GM12878 (cell line): Measurements from ENCODE around the gene WDR77. TPM values are rescaled to one million over a fixed set of nuclear protein-coding genes. Genes with fewer than 3 reads are reported as not detected.

ENCODE experiments used
- ATAC-seq: fragments of 200-7000 bp; cut with Tn5 transposase; 3 replicates; pipeline ENCODE4 v1.9.1; 2020; ENCODE audit warnings: mild to moderate bottlenecking, moderate library complexity
- BruUV-seq: library from RNA; stranded (reverse); fragments of 400-500 nt; replicated peaks from 2 replicates; lab custom pipeline; 2021; lab: Mats Ljungman, UMichigan
- CTCF ChIA-PET: fragments of 300-600 bp; sonication (Branson Sonifier 250); formaldehyde crosslinking; extraction: SDS; loops from one replicate; lab custom pipeline; 2021; ENCODE audit warnings: inconsistent platforms; lab: Yijun Ruan, JAX
- POLR2A ChIA-PET: fragments of 350-600 bp; formaldehyde crosslinking; extraction: SDS; loops from one replicate; lab custom pipeline; 2021; ENCODE audit warnings: inconsistent platforms; lab: Charles Lee
- RAD21 ChIA-PET: fragments of 300-600 bp; sonication (Branson Sonifier 250); formaldehyde crosslinking; loops from one replicate; lab custom pipeline; 2023; ENCODE audit warnings: antibody characterized with exemption; ENCODE audit not compliant: unreplicated experiment; lab: Charles Lee
- SMC1A ChIA-PET: fragments of 300-600 bp; sonication (Branson Sonifier 250); formaldehyde crosslinking; loops from one replicate; lab custom pipeline; 2023; ENCODE audit not compliant: unreplicated experiment, uncharacterized antibody; lab: Charles Lee
- DNase-seq: peaks from one replicate; pipeline ENCODE4 v3.0.0-alpha.2; 2011; ENCODE audit warnings: low read depth, low spot score
- FAIRE-seq: peaks from 3 replicates; lab custom pipeline; 2011; peaks lifted over from hg19 to GRCh38; lab: Jason Lieb, UNC
- H2AFZ ChIP-seq: 2 replicates; pipeline ENCODE4 v1.6.0; 2011; ENCODE audit warnings: low read depth, low read length, control low read depth; ENCODE audit not compliant: control insufficient read depth
- H3K27ac ChIP-seq: 2 replicates; pipeline ENCODE4 v1.5.1; 2011; ENCODE audit warnings: control low read depth; ENCODE audit not compliant: control insufficient read depth, insufficient read depth
- H3K27me3 ChIP-seq, 2 experiments: replicated peaks in 1 of 2; 2 replicates each; pipeline versions ENCODE4 v1.6.0 to v1.6.1; 2011; ENCODE audit warnings: low read length in 1 of 2; ENCODE audit not compliant: control insufficient read depth in 2 of 2, insufficient read depth in 2 of 2
- H3K36me3 ChIP-seq, 2 experiments: 2 replicates each; pipeline ENCODE4 v1.5.1; 2011; ENCODE audit warnings: low read length in 1 of 2; ENCODE audit not compliant: control insufficient read depth in 2 of 2, insufficient read depth in 2 of 2
- H3K4me1 ChIP-seq: 2 replicates; pipeline ENCODE4 v1.6.1; 2011; ENCODE audit warnings: mild to moderate bottlenecking, low read length, moderate library complexity, mixed read lengths; ENCODE audit not compliant: control insufficient read depth, insufficient read depth
- H3K4me2 ChIP-seq: 2 replicates; pipeline ENCODE4 v1.6.0; 2011; ENCODE audit warnings: control low read depth; ENCODE audit not compliant: control insufficient read depth, insufficient read depth
- H3K4me3 ChIP-seq: fragments of 200-600 bp; sonication (generic); 2 replicates; pipeline ENCODE4 v1.5.1; 2016
- H3K79me2 ChIP-seq: 2 replicates; pipeline ENCODE4 v1.6.0; 2011; ENCODE audit warnings: low read length; ENCODE audit not compliant: control insufficient read depth, insufficient read depth
- H3K9ac ChIP-seq: 2 replicates; pipeline ENCODE4 v1.8.0; 2011; ENCODE audit warnings: low read length, control low read depth, mixed read lengths; ENCODE audit not compliant: control insufficient read depth, insufficient read depth
- H3K9me3 ChIP-seq: replicated peaks from 3 replicates; pipeline ENCODE4 v1.5.1; 2011; ENCODE audit warnings: mild to moderate bottlenecking, low read length; ENCODE audit not compliant: control insufficient read depth, insufficient read depth
- H4K20me1 ChIP-seq: 2 replicates; pipeline ENCODE4 v1.6.0; 2011; ENCODE audit not compliant: control insufficient read depth, insufficient read depth
- CREM ChIP-seq: IDR thresholded peaks from 2 replicates; pipeline ENCODE4 v1.6.1; 2014; ENCODE audit warnings: antibody characterized with exemption, low read depth
- CTCF ChIP-seq, 3 experiments: IDR thresholded peaks in 2 of 3; conservative IDR thresholded peaks in 1 of 3; 2 replicates each; pipeline ENCODE4 v1.5.1; 2011; ENCODE audit warnings: low read depth in 3 of 3, low read length in 3 of 3, mild to moderate bottlenecking in 3 of 3, control low read depth in 2 of 3, moderate library complexity in 2 of 3, inconsistent platforms in 1 of 3, mixed read lengths in 1 of 3; ENCODE audit not compliant: control insufficient read depth in 2 of 3, insufficient read depth in 1 of 3; ENCODE audit errors: extremely low read depth in 1 of 3
- HDAC6 ChIP-seq: fragments of 200-600 bp; sonication (generic); IDR thresholded peaks from one replicate; pipeline ENCODE4 v1.8.0; 2017; ENCODE audit warnings: antibody characterized with exemption; ENCODE audit not compliant: unreplicated experiment
- SIX5 ChIP-seq: IDR thresholded peaks from 2 replicates; pipeline ENCODE4 v1.6.1; 2011; ENCODE audit warnings: mild to moderate bottlenecking, low read depth, low read length, moderate library complexity; ENCODE audit not compliant: severe bottlenecking
- SMAD1 ChIP-seq: fragments of 450-650 bp; IDR thresholded peaks from 2 replicates; pipeline ENCODE4 v1.6.1; 2018; ENCODE audit warnings: mild to moderate bottlenecking, low read depth; ENCODE audit not compliant: partially characterized antibody
- ZBED1 ChIP-seq: IDR thresholded peaks from 2 replicates; pipeline ENCODE4 v1.6.1; 2016; ENCODE audit warnings: borderline replicate concordance
- ZBTB11 ChIP-seq: fragments of 450-650 bp; formaldehyde crosslinking; IDR thresholded peaks from 2 replicates; pipeline ENCODE4 v1.5.0; 2022; ENCODE audit warnings: mild to moderate bottlenecking, missing genetic modification characterization
- ZNF24 ChIP-seq: fragments of 450-650 bp; IDR thresholded peaks from 2 replicates; pipeline ENCODE4 v1.6.1; 2017; ENCODE audit warnings: antibody characterized with exemption, mild to moderate bottlenecking
- WGBS: methylation state at CpG from one replicate; pipeline ENCODE4 v1.1.6; 2016; ENCODE audit warnings: low lambda C conversion rate; ENCODE audit not compliant: insufficient replicate concordance, insufficient coverage; ENCODE audit errors: missing lambda C conversion rate; 5-methylcytosine and 5-hydroxymethylcytosine counted together
- in situ Hi-C: fragments of 300-500 bp; cut with MboI; formaldehyde crosslinking; loops from 9 replicates; pipeline ENCODE4 v1.14.3; 2018; ENCODE audit warnings: mixed read lengths
- intact Hi-C: fragments of 100-400 bp; cut with micrococcal nuclease; formaldehyde crosslinking; loops from one replicate; pipeline ENCODE4 v1.14.2; 2022; ENCODE audit not compliant: unreplicated experiment
- polyA plus RNA-seq, 11 experiments: library from polyadenylated mRNA; depleted of rRNA in 4 of 11; unstranded in 6 of 11; stranded (reverse) in 5 of 11; fragments of >200 nt; fragmentation: Nextera tagmentation in 4 of 11; fragmentation: Illumina TruSeq in 1 of 11; extraction: Ambion mirVana in 4 of 11; extraction: Trizol in 1 of 11; gene quantifications; 1 replicate in 1 of 11; 2 replicates in 10 of 11; pipeline versions ENCODE4 v1.2.1 to v1.2.3, GENCODE V29; 2011 to 2016; ENCODE audit warnings: inconsistent platforms in 2 of 11, missing spikeins in 2 of 11, low read depth in 1 of 11
- total RNA-seq, 4 experiments: library from RNA; depleted of rRNA in 3 of 4; stranded (reverse); fragments of >200 nt in 3 of 4; fragmentation: Illumina TruSeq in 1 of 4; extraction: Trizol in 1 of 4; gene quantifications; 2 replicates each; pipeline versions ENCODE4 v1.2.1 to v1.2.3, GENCODE V29; 2013 to 2021

Gene WDR77
- total and polyA plus RNA-seq, 10 of the 15 experiments (the other 5 are each of a cell fraction or from before 2014, with no cell fraction given): 12.7 to 167 (median 67.1) TPM

GRCh38 chr1:111474106-111474505, 25.1 kb upstream of the WDR77 start:
- no peak overlapping the region for H3K9ac ChIP-seq
- H3K79me2 ChIP-seq: no peaks in the 10 kb centered on the region
- peak overlapping the region; percentile 37; the same call in 1 of the 2 replicates for H2AFZ ChIP-seq
- ChIA-PET RAD21 (interaction anchor here (0.8 to 5.5 kb wide), 2 partner anchors 25 to 33 kb away, joined by 3 to 48 read pairs; partner anchors contain the start of gene WDR77), SMC1A (interaction anchor here (1.2 to 3.8 kb wide), 3 partner anchors 23 to 229 kb away, joined by 3 to 20 read pairs (median 3); no protein-coding TSS in a partner anchor), CTCF (no interaction called here), POLR2A (no interaction called here)
- no TSS peak for BruUV-seq
- H3K4me2 ChIP-seq: no peak overlapping the region
- H3K36me3 ChIP-seq: 0 out of 4 replicates have a peak, but pooled peaks cover 0 to 5% of the 10 kb centered on the region in 2 experiments
- no peak overlapping the region for H3K27ac ChIP-seq
- H3K27me3 ChIP-seq: no peaks in the 10 kb centered on the region
- peak; percentile 15 for TF ChIP-seq SIX5
- TF ChIP-seq SMAD1: no peak
- DNase-seq: no peak
- no peaks in the 10 kb centered on the region for H4K20me1 ChIP-seq
- intact Hi-C loops (loop anchor here (10.0 kb wide), 2 partner anchors 59 to 249 kb away; partner anchors contain the start of gene CHI3L2), in situ Hi-C loops (no loop called here)
- H3K4me3 ChIP-seq: no peak overlapping the region
- ATAC-seq: no peak
- H3K4me1 ChIP-seq: peaks cover 43% of the 10 kb centered on the region
- no peak for FAIRE-seq
- 94% methylated on average over 5 of the region's 5 CpGs for WGBS
- H3K9me3 ChIP-seq: no peaks in the 10 kb centered on the region; the same call in 2 of the 3 replicates

- WGBS: 98% methylated on average over 3 of the region's 3 CpGs
- ATAC-seq (no peak; the same call in 2 of the 3 replicates), DNase-seq (no peak), FAIRE-seq (no peak)
- no peaks in the 10 kb centered on the region for H4K20me1 ChIP-seq
- H3K9me3 ChIP-seq: no peaks in the 10 kb centered on the region; the same call in 2 of the 3 replicates
- in situ Hi-C loops: no loop called here
- ChIA-PET CTCF (interaction anchor here (0.6 to 1.4 kb wide), 8 partner anchors 14 to 1840 kb away, joined by 3 to 4 read pairs (median 3); no protein-coding TSS in a partner anchor), SMC1A (interaction anchor here (0.6 to 1.6 kb wide), 9 partner anchors 9 to 285 kb away, joined by 3 to 4 read pairs (median 3); partner anchors contain the start of gene WDR77), RAD21 (interaction anchor here (1.3 kb wide), 1 partner anchor 36 kb away, joined by 6 read pairs; no protein-coding TSS in a partner anchor), POLR2A (interaction anchor here (0.7 to 1.1 kb wide), 4 partner anchors 10 to 1193 kb away, joined by 3 to 4 read pairs (median 3); no protein-coding TSS in a partner anchor)
- 0 out of 4 replicates have a peak, but pooled peaks cover 0 to 8% of the 10 kb centered on the region in 2 experiments for H3K36me3 ChIP-seq
- H3K9ac ChIP-seq: no peak overlapping the region
- H3K79me2 ChIP-seq: no peaks in the 10 kb centered on the region
- H3K4me3 ChIP-seq: no peak overlapping the region
- intact Hi-C loops: loop anchor here (10.0 kb wide), 2 partner anchors 57 to 247 kb away; partner anchors contain the start of gene CHI3L2
- no TSS peak for BruUV-seq
- no peak overlapping the region for H3K27ac ChIP-seq
- no peak overlapping the region for H2AFZ ChIP-seq
- TF ChIP-seq HDAC6: no peak
- no peak for TF ChIP-seq CREM
- TF ChIP-seq CTCF (IDR thresholded peaks at IDR 0.05 in 2 of 3, conservative IDR thresholded peaks at IDR 0.05 in 1 of 3; ENCODE audit: control insufficient read depth in 2 of 3, extremely low read depth in 1 of 3, insufficient read depth in 1 of 3, low read depth in 3 of 3, low read length in 3 of 3): no peak
- TF ChIP-seq ZBTB11 (CRISPR knock-in tag): no peak
- no peak for TF ChIP-seq ZBED1
- peak; percentile 77 for TF ChIP-seq ZNF24
- H3K4me1 ChIP-seq: peaks cover 27% of the 10 kb centered on the region
- no peaks in the 10 kb centered on the region for H3K27me3 ChIP-seq
- no peak overlapping the region for H3K4me2 ChIP-seq
These were observed 22.5 kb upstream of the WDR77 start for GRCh38 chr1:111471538-111471937.
